Measurements from ENCODE around the gene SPDEF. TPM values are rescaled to one million over a fixed set of nuclear protein-coding genes. Genes with fewer than 3 reads are reported as not detected.

SPDEF gene
- total and polyA plus RNA-seq, 4 donors: 2.6 to 11.8 (median 7.1) TPM

DNA sequence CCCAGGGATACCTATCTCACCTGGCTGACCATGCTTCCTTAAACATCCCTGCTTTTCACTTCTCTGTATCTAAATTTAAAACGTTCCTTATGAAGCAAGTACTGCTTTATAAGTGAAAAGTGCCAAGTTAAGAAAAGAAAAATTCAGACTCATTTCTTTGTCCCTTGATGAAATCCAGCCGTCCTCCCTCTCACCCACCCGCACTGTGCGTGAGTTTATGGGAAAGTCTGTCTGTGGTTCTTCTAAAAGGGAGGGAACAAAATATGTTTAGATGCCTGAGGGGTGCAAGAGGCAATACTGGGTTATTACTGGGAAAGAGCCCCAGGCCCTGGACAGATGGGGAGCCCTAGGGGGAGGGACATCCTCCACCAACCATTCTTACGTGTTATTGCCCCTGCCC is 31.2 kb downstream of the SPDEF start:
- H3K27ac ChIP-seq (ENCODE audit: low read depth in 1 of 2, low read length in 1 of 2): no peak overlapping the region
- no peak overlapping the region for H3K4me3 ChIP-seq
- H3K9me3 ChIP-seq (ENCODE audit: control insufficient read depth in 4 of 4, insufficient read depth in 3 of 4, low read length in 3 of 4): no peaks in the 10 kb centered on the region
- no peaks in the 10 kb centered on the region for H3K27me3 ChIP-seq (ENCODE audit: control insufficient read depth in 3 of 3, insufficient read depth in 3 of 3, low read length in 2 of 3)
- no peak overlapping the region for H3K9ac ChIP-seq (ENCODE audit: insufficient read depth in 1 of 2, low read length in 2 of 2)
- no peak for TF ChIP-seq CTCF (IDR thresholded peaks at IDR 0.05; ENCODE audit: control extremely low read depth, extremely low read depth)
- 86 to 88% methylated on average over 4 to 5 of the region's 5 CpGs for WGBS, 2 donors
- DNase-seq (peak in 1 of 3 donors; percentile 20), ATAC-seq (ENCODE audit: insufficient read depth, low FRiP score) (no peak)
- H3K36me3 ChIP-seq (ENCODE audit: control insufficient read depth in 4 of 4, insufficient read depth in 4 of 4, low read length in 4 of 4): no peaks in the 10 kb centered on the region
- H3K4me1 ChIP-seq (ENCODE audit: control insufficient read depth in 5 of 5, insufficient read depth in 5 of 5, low read length in 5 of 5): peaks cover 0 to 14% (median under 1%) of the 10 kb centered on the region in 5 donors

- H3K9me3 ChIP-seq (ENCODE audit: control insufficient read depth in 4 of 4, insufficient read depth in 3 of 4, low read length in 3 of 4): no peaks in the 10 kb centered on the region
- no peak overlapping the region for H3K27ac ChIP-seq (ENCODE audit: low read depth in 1 of 2, low read length in 1 of 2)
- H3K36me3 ChIP-seq (ENCODE audit: control insufficient read depth in 4 of 4, insufficient read depth in 4 of 4, low read length in 4 of 4): no peaks in the 10 kb centered on the region
- H3K4me3 ChIP-seq: no peak overlapping the region
- 79 to 86% methylated on average over 5 of the region's 5 CpGs for WGBS, 2 donors
- ATAC-seq (ENCODE audit: insufficient read depth, low FRiP score) (no peak), DNase-seq (no peak)
- no peaks in the 10 kb centered on the region for H3K27me3 ChIP-seq (ENCODE audit: control insufficient read depth in 3 of 3, insufficient read depth in 3 of 3, low read length in 2 of 3)
- H3K9ac ChIP-seq (ENCODE audit: insufficient read depth in 1 of 2, low read length in 2 of 2): no peak overlapping the region
- H3K4me1 ChIP-seq (ENCODE audit: control insufficient read depth in 5 of 5, insufficient read depth in 5 of 5, low read length in 5 of 5): peaks cover 0 to 14% (median 0%) of the 10 kb centered on the region in 5 donors
- TF ChIP-seq CTCF (IDR thresholded peaks at IDR 0.05; ENCODE audit: control extremely low read depth, extremely low read depth): no peak
Observed at GRCh38 chr6:34524499-34524898, 31.6 kb downstream of the SPDEF start.

GRCh38 chr6:34523441-34524206 is 32.5 kb downstream of the SPDEF start:
- Histone ChIP-seq H3K27ac (ENCODE audit: low read depth in 1 of 2, low read length in 1 of 2) (no peak overlapping the region), H3K36me3 (ENCODE audit: control insufficient read depth in 4 of 4, insufficient read depth in 4 of 4, low read length in 4 of 4) (no peaks in the 10 kb centered on the region), H3K27me3 (ENCODE audit: control insufficient read depth in 3 of 3, insufficient read depth in 3 of 3, low read length in 2 of 3) (no peaks in the 10 kb centered on the region), H3K4me1 (ENCODE audit: control insufficient read depth in 5 of 5, insufficient read depth in 5 of 5, low read length in 5 of 5) (peaks cover 0 to 14% (median 0%) of the 10 kb centered on the region in 5 donors), H3K9me3 (ENCODE audit: control insufficient read depth in 4 of 4, insufficient read depth in 3 of 4, low read length in 3 of 4) (no peaks in the 10 kb centered on the region), H3K9ac (ENCODE audit: insufficient read depth in 1 of 2, low read length in 2 of 2) (no peak overlapping the region), H3K4me3 (no peak overlapping the region)
- DNase-seq (peak in 1 of 3 donors; percentile 7), ATAC-seq (ENCODE audit: insufficient read depth, low FRiP score) (no peak)
- 88 to 92% methylated on average over 8 of the region's 8 CpGs for WGBS, 2 donors
- no peak for TF ChIP-seq CTCF (IDR thresholded peaks at IDR 0.05; ENCODE audit: control extremely low read depth, extremely low read depth)
